HG03432 (cell line): ENCODE measurements around the gene FRRS1L.

Experiments used
- ATAC-seq: cut with Tn5 transposase; IDR thresholded peaks from one replicate; pipeline ENCODE4 v1.9.1; 2021; ENCODE audit warnings: mild to moderate bottlenecking, moderate library complexity; ENCODE audit not compliant: unreplicated experiment

The FRRS1L gene, protein sequence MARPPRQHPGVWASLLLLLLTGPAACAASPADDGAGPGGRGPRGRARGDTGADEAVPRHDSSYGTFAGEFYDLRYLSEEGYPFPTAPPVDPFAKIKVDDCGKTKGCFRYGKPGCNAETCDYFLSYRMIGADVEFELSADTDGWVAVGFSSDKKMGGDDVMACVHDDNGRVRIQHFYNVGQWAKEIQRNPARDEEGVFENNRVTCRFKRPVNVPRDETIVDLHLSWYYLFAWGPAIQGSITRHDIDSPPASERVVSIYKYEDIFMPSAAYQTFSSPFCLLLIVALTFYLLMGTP

DNA sequence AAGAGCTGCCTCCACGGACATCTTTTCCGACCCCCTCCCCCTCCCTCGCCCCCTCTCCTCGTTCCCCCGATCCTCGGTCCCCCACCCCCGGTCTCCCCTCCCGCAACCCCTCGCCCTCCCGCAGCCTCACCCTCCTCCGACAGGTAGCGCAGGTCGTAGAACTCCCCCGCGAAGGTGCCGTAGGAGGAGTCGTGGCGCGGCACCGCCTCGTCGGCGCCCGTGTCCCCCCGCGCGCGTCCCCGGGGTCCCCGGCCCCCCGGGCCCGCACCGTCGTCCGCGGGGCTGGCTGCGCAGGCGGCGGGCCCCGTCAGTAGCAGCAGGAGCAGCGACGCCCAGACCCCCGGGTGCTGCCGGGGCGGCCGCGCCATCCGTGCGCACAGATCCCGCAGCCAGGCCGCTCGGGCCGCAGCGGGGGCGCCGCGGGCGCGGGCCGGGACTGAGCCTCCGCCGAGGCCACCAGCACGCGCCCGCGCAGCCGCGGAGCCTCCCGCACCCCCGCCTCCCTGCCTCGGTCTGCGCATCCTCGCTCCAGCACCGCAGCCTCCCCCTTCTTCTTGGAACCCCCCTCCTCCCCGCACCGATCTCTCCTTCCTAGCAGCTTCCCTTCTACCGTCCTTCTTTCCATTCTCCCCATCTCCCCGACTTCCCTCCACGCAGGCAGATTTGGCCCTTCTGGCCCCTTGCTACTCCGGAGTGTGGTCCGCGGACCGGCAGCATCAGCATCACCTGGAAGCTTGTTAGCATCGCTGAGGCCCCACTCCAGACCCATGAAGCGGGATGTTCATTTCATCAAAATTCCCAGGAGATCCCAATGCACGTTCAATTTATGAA, at the start of gene FRRS1L:
Gene FRRS1L, minus strand, starts transcription at position 479 of the 831 bp plus-strand sequence. Its CDS starts 111 bp downstream, at position 368.
- ATAC-seq, result no peak

DNA sequence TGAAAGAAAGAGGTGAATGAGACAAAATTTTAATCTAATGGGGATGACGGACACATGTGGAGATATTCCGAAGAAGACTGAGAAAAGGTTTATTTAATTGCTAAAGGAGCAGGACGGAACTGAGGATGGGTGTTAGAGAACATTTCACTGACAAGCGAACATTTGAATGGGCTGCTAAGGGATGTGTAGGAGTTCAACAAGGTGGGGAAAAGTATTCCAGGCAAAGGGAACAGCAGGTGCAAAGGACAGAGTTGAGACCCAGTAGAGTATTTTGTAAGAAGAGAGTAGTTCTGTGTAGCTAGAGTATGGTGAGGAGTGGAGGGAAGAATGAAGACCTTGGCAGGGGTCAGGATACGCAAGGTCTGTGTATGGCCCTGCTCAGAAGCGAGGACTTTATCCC, 47.4 kb upstream of the FRRS1L start:
- ATAC-seq, result no peak

GRCh38 chr9:109213285-109214121, 46.5 kb upstream of the FRRS1L start:
- ATAC-seq, result no peak

DNA sequence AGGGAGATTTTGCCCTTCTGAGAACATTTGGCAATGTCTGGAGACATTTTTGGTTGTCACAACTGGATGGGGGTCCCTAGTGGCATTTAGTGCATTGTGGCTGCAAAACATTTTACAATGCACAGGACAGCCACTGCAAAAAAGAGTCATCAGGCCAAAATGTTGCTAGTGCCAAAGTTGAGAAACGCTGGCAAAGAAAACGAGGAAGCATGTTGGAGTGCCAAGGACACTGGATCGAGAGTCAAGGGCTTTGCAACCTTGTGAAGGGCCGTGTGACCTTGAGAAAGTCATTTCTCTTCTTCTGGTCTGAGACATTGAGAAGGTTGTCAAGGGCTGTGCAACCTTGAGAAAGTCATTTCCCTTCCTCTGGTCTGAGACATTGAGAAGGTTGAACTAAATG, 45.7 kb upstream of the FRRS1L start:
- no peak for ATAC-seq

DNA sequence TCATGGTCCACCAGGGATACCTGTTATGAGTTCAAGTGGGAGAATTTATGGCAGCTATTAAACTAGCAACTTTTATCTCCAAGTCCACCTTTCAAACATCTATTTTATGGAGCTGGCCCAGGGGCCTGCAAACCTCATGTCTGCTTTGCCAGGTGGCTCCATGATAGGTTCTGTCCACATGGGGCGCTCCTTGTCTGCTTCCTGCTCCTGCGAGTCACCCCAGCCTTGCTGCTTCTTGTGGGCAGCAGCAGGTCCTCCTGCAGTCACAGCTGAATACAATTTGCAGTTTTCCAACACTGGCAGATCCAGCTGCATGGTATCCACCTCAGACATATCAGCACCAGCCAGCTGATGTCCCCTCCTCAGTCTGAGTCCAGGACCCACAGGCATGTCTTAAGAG, 39.6 kb upstream of the FRRS1L start:
- ATAC-seq, result no peak

- no peak for ATAC-seq
Observed at GRCh38 chr9:109205526-109205925, 38.5 kb upstream of the FRRS1L start.

DNA sequence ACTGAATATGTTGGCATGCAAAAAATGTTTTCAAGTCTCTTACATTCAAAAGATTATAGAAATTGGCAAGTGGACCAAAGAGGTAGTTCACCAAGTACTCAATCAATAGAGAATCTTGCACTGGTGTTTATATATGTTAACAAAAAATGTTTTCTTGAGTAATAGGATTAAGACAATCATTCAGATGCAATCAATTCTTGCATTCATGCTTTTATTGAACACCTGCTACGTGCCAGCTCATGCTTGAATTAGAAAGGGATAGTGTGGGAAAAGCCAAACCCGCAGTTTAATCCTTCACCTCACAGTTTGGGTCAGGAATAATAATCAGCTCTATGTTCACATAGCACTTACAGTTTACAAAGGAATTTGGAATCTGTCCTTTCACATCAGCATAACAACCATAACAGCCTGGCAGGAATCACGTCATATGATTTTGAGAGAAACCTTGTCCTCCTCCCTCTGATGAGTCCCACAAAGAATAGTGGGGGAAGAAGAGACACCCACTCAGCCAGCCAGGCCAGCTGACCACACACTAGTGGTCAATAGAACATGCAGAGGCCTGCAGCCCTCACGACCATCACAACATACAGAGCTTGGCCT, 36.8 kb upstream of the FRRS1L start:
- ATAC-seq, result no peak

DNA sequence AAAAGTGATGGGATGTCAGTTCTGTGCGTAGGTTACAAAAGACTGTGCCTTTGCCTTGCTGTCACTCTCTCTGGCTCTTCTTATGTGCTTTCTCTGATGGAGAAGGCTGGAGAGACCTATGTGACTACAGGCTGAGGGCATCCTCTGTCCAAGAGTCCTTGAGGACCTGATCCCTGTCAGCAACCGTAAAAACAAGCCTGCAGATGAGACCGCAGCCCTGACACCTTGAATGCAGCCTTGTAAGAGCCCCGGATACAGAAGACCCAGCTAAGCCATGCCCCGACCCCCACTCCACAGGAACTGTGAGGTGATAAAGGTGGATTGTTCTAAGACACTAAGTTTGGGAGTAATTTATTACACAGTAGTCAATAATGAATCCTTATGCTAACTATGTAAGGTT, 32.6 kb upstream of the FRRS1L start:
- no peak for ATAC-seq

DNA sequence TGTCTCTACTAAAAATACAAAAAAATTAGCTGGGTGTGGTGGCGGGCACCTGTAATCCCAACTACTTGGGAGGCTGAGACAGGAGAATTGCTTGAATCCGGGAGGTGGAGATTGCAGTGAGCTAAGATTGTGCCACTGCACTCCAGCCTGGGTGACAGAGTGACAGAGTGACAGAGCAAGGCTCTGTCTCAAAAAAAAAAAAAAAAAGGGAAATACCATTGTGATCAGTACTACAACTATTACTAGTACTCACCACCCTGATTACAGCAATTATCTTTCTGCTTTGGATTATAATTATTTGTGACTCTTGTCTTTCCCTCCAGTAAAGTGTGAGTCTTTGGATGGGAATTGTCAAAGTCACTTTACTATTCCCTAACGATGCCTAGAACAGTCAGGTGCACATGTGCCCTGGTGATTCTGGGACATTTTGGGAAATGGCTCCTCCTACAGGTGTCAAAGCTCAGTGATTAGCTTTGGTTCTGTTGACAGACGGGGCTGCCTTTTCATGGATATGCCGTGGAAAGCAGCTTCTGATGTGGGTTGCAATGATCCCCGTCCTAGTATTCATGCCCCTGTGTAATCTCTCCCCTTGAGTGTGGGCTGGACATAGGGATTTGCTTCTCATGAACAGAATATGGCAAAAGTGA, 31.8 kb upstream of the FRRS1L start:
- ATAC-seq, result no peak

DNA sequence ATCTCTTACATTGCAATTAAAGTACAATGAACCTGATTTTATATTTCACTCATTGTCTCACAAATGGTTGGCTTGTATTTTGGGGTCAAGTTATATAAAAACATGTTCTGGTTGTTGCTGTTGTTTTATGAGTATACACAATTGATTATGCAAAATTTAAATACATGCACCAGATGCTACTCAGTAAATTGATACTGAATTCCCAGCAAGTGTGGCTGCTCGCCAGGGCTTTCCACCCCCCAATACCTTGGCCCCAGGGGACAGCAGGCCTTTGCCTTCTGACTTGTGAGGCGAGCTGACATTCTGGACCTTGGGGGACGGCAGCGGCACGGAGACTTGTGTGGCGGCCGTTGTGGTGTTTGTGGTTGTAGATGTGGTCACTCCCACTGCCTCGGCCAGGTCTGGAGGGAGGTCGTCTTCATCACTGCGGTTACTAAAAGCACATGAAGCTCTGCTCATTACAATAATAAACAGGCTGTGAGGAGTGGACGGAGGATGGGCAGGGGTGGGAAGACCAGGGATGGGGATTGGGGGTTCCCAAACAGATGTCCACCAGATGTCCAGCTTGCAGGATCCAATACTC, 27.0 kb upstream of the FRRS1L start:
- no peak for ATAC-seq

DNA sequence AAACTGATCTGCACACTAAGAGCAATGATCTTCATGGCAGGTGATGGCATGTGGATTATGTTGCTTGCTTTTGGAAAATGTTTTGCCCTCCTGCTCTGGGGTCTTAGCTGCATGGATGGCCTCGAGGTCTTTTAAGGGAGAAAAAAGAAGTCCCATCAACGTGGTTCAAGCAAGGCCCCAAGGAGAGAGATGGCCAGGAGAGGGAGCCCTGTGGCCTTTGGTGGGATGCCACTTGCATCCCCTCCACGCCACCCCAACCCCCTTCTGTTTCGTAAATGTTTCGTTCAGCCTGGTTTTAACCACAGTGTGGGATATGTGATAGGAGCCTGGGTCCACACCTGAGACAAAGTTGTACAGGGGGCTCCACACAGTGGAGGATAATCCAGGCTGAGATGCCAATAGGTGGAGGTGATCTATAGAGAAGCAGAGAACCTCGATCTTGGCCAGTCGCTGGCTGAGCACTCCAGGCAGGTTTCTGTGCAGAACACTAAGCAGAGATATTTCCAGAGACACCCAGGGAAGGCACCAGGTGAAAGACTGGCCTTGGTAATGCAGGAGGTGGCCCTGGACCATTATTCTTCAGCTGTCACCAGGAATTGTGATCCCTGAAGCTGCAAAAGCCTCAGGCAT, 25.8 kb upstream of the FRRS1L start:
- no peak for ATAC-seq

DNA sequence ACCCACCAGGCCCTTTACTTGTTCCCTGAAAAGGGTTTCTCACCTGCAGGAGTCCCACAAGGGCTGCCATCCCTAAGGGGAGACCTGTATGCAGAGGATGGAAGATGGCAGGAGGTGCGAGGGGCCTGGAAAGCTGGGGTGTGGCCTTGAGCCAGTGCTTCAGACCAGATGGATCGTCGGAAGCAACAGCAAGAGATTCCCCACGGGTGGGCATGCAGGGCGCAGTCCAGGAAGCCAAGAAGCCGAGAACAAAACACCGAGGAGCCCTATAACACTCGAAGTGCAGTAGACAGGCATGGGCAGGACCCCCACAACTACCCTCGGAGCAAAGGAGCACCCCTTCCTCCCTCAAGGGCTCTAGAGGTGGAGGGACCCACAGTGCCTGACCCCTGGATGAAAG, 24.7 kb upstream of the FRRS1L start:
- ATAC-seq, result no peak

DNA sequence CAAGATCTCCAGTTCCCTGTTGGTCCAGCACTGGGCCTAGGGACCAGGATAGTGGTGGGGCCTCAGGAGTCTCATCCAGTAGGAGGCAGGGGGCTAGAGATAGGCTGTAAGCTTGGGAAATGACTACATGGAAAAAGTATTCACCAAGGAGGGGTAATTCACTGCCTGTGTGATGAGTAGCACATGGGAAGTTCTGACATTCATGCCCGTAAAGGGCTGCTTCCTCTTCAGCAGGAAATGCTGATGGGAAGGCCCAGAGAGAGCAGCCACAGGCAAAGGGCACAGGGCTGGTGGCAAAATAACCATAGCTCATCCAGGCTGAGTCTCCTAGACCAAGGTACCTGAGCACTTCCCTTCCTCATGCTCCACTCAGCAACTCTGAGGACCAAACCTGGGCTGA, 23.1 kb upstream of the FRRS1L start:
- no peak for ATAC-seq

DNA sequence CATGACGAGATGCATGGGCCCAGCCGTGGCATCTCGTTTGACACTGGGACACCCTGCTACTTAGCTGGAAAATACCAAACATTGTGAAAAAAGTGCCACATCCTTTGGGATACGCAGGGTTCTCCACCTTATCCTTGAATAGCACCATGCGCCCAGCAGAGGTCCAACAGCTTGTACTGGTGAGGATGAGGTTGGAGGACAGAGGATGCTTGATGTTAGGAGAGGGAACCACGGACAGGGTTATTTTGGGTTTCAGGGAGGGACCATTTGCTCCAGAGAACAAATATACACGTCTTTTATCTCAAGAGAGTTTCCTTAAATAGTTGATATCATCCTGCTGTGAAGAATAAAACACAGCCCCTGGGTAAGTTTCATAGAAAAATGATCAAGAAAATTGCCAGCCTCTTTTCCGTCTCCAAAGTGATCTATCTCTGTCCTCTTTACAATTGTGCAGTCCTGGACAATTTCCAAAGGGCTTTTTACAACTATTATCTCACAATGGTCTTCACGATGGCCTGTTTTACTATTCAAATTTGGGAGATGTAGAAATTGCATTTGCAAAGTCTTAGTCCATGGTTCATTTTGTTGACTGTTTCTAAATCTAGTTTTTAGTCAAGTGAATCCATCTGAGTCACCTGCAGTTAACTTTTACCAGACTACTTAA, 19.9 kb upstream of the FRRS1L start:
- ATAC-seq, result no peak

DNA sequence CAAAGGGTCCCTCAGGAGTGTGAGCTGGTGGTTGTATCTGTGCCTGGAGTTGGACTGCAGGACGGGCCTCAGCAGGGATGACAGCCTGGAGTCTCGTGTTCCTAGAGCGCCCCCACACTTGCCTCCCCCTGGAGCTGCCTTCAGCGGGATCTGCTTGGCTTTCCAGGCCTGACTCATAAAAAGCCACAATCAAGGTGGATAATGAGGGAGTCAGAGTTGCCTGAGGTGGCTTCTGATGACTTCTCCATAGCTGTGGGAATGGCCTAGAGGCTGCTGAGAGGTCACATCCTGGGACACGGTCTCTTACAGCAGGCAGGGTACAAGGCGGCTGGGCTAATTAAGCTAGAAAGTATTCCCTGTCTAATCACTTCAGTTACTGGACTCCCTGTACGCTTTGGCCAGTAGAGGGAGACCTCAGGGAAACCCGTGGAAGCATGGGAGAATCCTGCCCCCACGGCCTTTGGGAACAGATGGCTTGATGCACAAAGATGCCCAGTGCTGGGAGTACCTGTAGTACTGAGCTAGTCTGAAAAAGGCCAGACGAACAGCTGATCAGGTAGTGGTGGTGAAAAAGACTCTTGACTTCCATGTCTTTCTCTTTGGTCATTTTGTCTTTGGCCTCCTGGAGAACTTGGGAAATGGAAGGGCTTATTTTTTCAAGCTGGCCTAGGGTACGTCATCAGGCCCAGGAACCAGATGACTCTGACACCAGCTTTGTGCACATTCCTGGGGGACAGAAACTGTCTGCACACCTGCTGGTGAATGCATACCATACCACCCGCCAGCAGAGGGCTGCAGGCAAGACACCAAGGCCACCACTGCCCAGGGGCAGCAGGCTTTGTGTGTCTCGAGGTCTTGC, 16.1 kb upstream of the FRRS1L start:
- ATAC-seq, result peak; percentile 62

- ATAC-seq, result no peak
Observed at GRCh38 chr9:109182550-109182939, 15.5 kb upstream of the FRRS1L start.

- peak; percentile 75 for ATAC-seq
Observed at GRCh38 chr9:109181284-109181683, 14.2 kb upstream of the FRRS1L start.

GRCh38 chr9:109179801-109180523, 12.9 kb upstream of the FRRS1L start:
- ATAC-seq, result no peak
